ENCODE results near the gene CISD1. TPM values are rescaled to one million over a fixed set of nuclear protein-coding genes. Genes with fewer than 3 reads are reported as not detected.

CISD1 gene
- total and polyA plus RNA-seq, 9 donors = 10.6 to 35.7 (median 25.5) TPM

GRCh38 chr10:58320351-58321049, 51.5 kb downstream of the CISD1 start:
- H3K4me1 ChIP-seq (ENCODE audit: insufficient read depth) = no peaks in the 10 kb centered on the region
- no peak overlapping the region for H3K27ac ChIP-seq
- intact Hi-C loops (cut with DNase I) = no loop called here
- DNase-seq = no peak
- H3K9me3 ChIP-seq = no peaks in the 10 kb centered on the region
- 85 to 95% (median 86%) methylated on average over 4 of the region's 4 CpGs for WGBS, 3 donors
- no peak overlapping the region for H3K4me3 ChIP-seq
- no peak for TF ChIP-seq CTCF (IDR thresholded peaks at IDR 0.05)
- H3K36me3 ChIP-seq = no peaks in the 10 kb centered on the region
- H3K27me3 ChIP-seq = no peaks in the 10 kb centered on the region

GRCh38 chr10:58322072-58322834, 53.3 kb downstream of the CISD1 start:
- intact Hi-C loops (cut with DNase I) = no loop called here
- TF ChIP-seq CTCF (IDR thresholded peaks at IDR 0.05) = no peak
- no peak for TF ChIP-seq EP300 (IDR thresholded peaks at IDR 0.05)
- no peak for TF ChIP-seq POLR2A (IDR thresholded peaks at IDR 0.05)
- H3K36me3 ChIP-seq = no peaks in the 10 kb centered on the region
- no peak for DNase-seq
- no peak overlapping the region for H3K27ac ChIP-seq
- H3K4me3 ChIP-seq = no peak overlapping the region
- H3K4me1 ChIP-seq (ENCODE audit: insufficient read depth) = no peaks in the 10 kb centered on the region
- whole genome bisulfite sequencing, 3 donors = 62 to 70% (median 65%) methylated on average over 3 of the region's 3 CpGs
- H3K27me3 ChIP-seq = no peaks in the 10 kb centered on the region
- no peaks in the 10 kb centered on the region for H3K9me3 ChIP-seq

GRCh38 chr10:58322835-58323209, 53.9 kb downstream of the CISD1 start:
- WGBS, 3 donors = 48 to 60% (median 50%) methylated on average over 1 of the region's 1 CpG
- intact Hi-C loops (cut with DNase I) = no loop called here

GRCh38 chr10:58326967-58327381, 58.0 kb downstream of the CISD1 start:
- Histone ChIP-seq H3K4me1 (ENCODE audit: insufficient read depth) (no peaks in the 10 kb centered on the region), H3K9me3 (no peaks in the 10 kb centered on the region), H3K27me3 (no peaks in the 10 kb centered on the region), H3K36me3 (no peaks in the 10 kb centered on the region), H3K4me3 (no peak overlapping the region), H3K27ac (no peak overlapping the region)
- intact Hi-C loops (cut with DNase I) = no loop called here
- no peak for TF ChIP-seq CTCF (IDR thresholded peaks at IDR 0.05)
- no peak for TF ChIP-seq EP300 (IDR thresholded peaks at IDR 0.05)
- no peak for TF ChIP-seq POLR2A (IDR thresholded peaks at IDR 0.05)
- peak; percentile 18 to 51 (median 34) for DNase-seq
- WGBS, 3 donors = 10 to 31% (median 18%) methylated on average over 17 to 25 of the region's 25 CpGs

More at GRCh38 chr10:58322835-58323209, 53.9 kb downstream of the CISD1 start:
- Histone ChIP-seq H3K27ac (no peak overlapping the region), H3K36me3 (no peaks in the 10 kb centered on the region), H3K27me3 (no peaks in the 10 kb centered on the region), H3K4me3 (no peak overlapping the region), H3K4me1 (ENCODE audit: insufficient read depth) (no peaks in the 10 kb centered on the region), H3K9me3 (no peaks in the 10 kb centered on the region)
- TF ChIP-seq POLR2A (IDR thresholded peaks at IDR 0.05) = no peak
- no peak for TF ChIP-seq EP300 (IDR thresholded peaks at IDR 0.05)
- no peak for TF ChIP-seq CTCF (IDR thresholded peaks at IDR 0.05)
- DNase-seq = no peak
